DOHH2 (cell line): ENCODE measurements around the gene IL33.

Experiments used
- EZH2phosphoT487 ChIP-seq: fragments of 200-600 bp; sonication (generic); IDR thresholded peaks from 2 replicates; pipeline ENCODE4 v1.6.1; 2017; ENCODE audit warnings: borderline replicate concordance, mild to moderate bottlenecking, antibody characterized with exemption, low read length, moderate library complexity, mixed read lengths
- TF ChIP-seq, protein P1 (sequence below): fragments of 200-600 bp; sonication (generic); IDR thresholded peaks from one replicate; pipeline ENCODE4 v1.5.1; 2014; ENCODE audit warnings: antibody characterized with exemption, mild to moderate bottlenecking, low read depth, low read length; ENCODE audit not compliant: poor library complexity, severe bottlenecking

DNA sequence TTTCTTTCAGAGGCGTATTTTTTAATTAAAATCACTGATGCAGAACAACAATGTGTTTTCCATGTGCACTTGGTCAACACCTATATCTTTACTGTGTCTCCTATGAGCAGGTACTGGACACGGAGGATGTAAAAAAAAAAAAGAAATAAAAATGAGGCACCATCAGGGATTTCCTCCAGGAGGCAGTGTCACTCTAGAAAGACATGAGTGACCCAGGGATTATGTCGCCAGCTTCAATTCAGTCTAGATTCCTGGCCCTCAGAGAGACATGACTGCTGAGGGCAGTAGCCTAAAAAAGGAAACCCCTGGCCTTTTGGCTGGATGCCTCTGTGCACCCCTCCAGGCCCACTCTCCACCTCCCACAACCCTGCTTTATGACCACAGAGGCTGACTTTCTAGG lies 18.3 kb upstream of the IL33 start:
- TF ChIP-seq, protein P1, sequence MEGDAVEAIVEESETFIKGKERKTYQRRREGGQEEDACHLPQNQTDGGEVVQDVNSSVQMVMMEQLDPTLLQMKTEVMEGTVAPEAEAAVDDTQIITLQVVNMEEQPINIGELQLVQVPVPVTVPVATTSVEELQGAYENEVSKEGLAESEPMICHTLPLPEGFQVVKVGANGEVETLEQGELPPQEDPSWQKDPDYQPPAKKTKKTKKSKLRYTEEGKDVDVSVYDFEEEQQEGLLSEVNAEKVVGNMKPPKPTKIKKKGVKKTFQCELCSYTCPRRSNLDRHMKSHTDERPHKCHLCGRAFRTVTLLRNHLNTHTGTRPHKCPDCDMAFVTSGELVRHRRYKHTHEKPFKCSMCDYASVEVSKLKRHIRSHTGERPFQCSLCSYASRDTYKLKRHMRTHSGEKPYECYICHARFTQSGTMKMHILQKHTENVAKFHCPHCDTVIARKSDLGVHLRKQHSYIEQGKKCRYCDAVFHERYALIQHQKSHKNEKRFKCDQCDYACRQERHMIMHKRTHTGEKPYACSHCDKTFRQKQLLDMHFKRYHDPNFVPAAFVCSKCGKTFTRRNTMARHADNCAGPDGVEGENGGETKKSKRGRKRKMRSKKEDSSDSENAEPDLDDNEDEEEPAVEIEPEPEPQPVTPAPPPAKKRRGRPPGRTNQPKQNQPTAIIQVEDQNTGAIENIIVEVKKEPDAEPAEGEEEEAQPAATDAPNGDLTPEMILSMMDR, result peak; percentile 41
- no peak for TF ChIP-seq EZH2phosphoT487
